Heart right ventricle (tissue), 16 donors: ENCODE results near the gene PELI2. TPM values are rescaled to one million over a fixed set of nuclear protein-coding genes. Genes with fewer than 3 reads are reported as not detected.

Source experiments
- ATAC-seq, 8 donors: fragments of 200-7000 bp; cut with Tn5 transposase; one replicate each; pipeline ENCODE4 v1.9.1; 2020; ENCODE audit warnings: mild to moderate bottlenecking in 8 of 8, moderate library complexity in 8 of 8, moderate number of reproducible peaks in 1 of 8
- DNase-seq, 2 donors: peaks; one replicate each; pipeline ENCODE4 v3.0.0-alpha.2; 2020
- H3K27ac ChIP-seq, 10 donors: fragments of 200-600 bp; sonication (generic) in 2 of 10; one replicate each; pipeline versions ENCODE4 v1.5.0 to v1.8.0; 2020 to 2022; ENCODE audit warnings: mild to moderate bottlenecking in 3 of 10
- H3K27me3 ChIP-seq, 7 donors: fragments of 200-600 bp; one replicate each; pipeline ENCODE4 v1.8.0; 2021 to 2022; ENCODE audit warnings: mild to moderate bottlenecking in 2 of 7
- H3K36me3 ChIP-seq, 9 donors: fragments of 200-600 bp; sonication (generic) in 1 of 9; one replicate each; pipeline versions ENCODE4 v1.5.0 to v1.8.0; 2020 to 2022; ENCODE audit warnings: mild to moderate bottlenecking in 2 of 9
- H3K4me1 ChIP-seq, 9 donors: fragments of 200-600 bp; sonication (generic) in 1 of 9; one replicate each; pipeline versions ENCODE4 v1.5.0 to v1.8.0; 2020 to 2022; ENCODE audit warnings: mild to moderate bottlenecking in 4 of 9
- H3K4me3 ChIP-seq, 10 donors: fragments of 200-600 bp; sonication (generic) in 2 of 10; one replicate each; pipeline versions ENCODE4 v1.5.0 to v1.8.0; 2020 to 2022; ENCODE audit warnings: mild to moderate bottlenecking in 7 of 10, moderate library complexity in 2 of 10
- H3K9me3 ChIP-seq, 11 donors: fragments of 200-600 bp in 10 of 11; sonication (generic) in 2 of 11; one replicate each; pipeline versions ENCODE4 v1.5.0 to v1.8.0; 2013 to 2022; ENCODE audit warnings: mild to moderate bottlenecking in 2 of 11, control low read depth in 1 of 11, moderate library complexity in 1 of 11
- CTCF ChIP-seq, 9 donors: fragments of 200-600 bp; sonication (generic) in 2 of 9; IDR thresholded peaks; one replicate each; pipeline versions ENCODE4 v1.5.0 to v1.8.0; 2021 to 2022; ENCODE audit warnings: antibody characterized with exemption in 9 of 9, mild to moderate bottlenecking in 5 of 9, moderate library complexity in 1 of 9
- WGBS, 2 donors: extraction: QIAGEN DNeasy Blood & Tissue Kit; methylation state at CpG; one replicate each; pipeline ENCODE4 v1.1.7; 2013; ENCODE audit warnings: inconsistent platforms in 1 of 2; 5-methylcytosine and 5-hydroxymethylcytosine counted together
- intact Hi-C, 10 donors: fragments of 100-400 bp; cut with DNase I; formaldehyde crosslinking; loops; one replicate each; pipeline versions ENCODE4 v1.11.1 to v1.14.2; 2022
- polyA plus RNA-seq, 2 donors: library from polyadenylated mRNA; stranded (reverse); fragments of 200-250 nt; gene quantifications; one replicate each; pipeline ENCODE4 v1.2.3, GENCODE V29; 2013
- total RNA-seq, 10 donors: library from RNA; stranded (reverse); fragmentation: NEBNext Ultra II Directional in 3 of 10; extraction: Animal tissue kit (Norgen Biotek cat#: 25700) in 3 of 10; gene quantifications; one replicate each; pipeline versions ENCODE4 v1.2.1 to v1.2.4, GENCODE V29; 2021 to 2023
- donor health status: Arrhythmogenic right ventricular cardiomyopathy.
- donor health status: ischemic (EF 13 %, LVEDD 7.1; RV severe dilation, severe dysfunction).
- donor health status: healthy with polysubstance abuse.
- donor health status: DM: no; HTN: yes; CAD: no.
- donor health status: DM: no; HTN: no; CAD: no.
- donor health status: ischemic (EF 25% LVEDD 6.9; RV normal size, moderate dysfunction).
- donor health status: ischemic (EF 25% LVEDD 5.7; RV mildly dilated, moderate dysfunction).
- donor health status: healthy.
- donor health status: DM: yes; HTN: yes; CAD: no.
- donor health status: Ischemic cardiomyopathy.
- donor health status: ischemic (EF 35%, LVEDD 5.7; RV mildly dilated, moderate dysfunction).
- donor health status: nonischemic (EF 11% LVEDD 7.7; RV severe dilation, severe dysfunction).
- donor health status: DM: yes; HTN: yes; CAD: no.
- donor health status: PGD.
- donor health status: ischemic (EF 29% LVEDD 5.4; RV normal size, mild dysfunction).
- donor health status: nonischemic (EF 23%, LVEDD 6.1; RV moderate dilation, normal function).

The PELI2 gene
- total and polyA plus RNA-seq, 12 donors = 0.87 to 4.9 (median 2.0) TPM

GRCh38 chr14:56205881-56206280, 87.7 kb downstream of the PELI2 start:
- no peak for ATAC-seq
- Histone ChIP-seq H3K4me1 (peaks cover 0 to 17% (median 0%) of the 10 kb centered on the region in 9 donors), H3K36me3 (no peaks in the 10 kb centered on the region), H3K27ac (no peak overlapping the region), H3K27me3 (no peaks in the 10 kb centered on the region), H3K4me3 (no peak overlapping the region), H3K9me3 (no peaks in the 10 kb centered on the region)
- no peak for DNase-seq
- no peak for TF ChIP-seq CTCF (IDR thresholded peaks at IDR 0.05)
- intact Hi-C loops = no loop called here
- 59 to 61% methylated on average over 2 of the region's 2 CpGs for WGBS, 2 donors

GRCh38 chr14:56206596-56206995, 88.4 kb downstream of the PELI2 start:
- H3K36me3 ChIP-seq = no peaks in the 10 kb centered on the region
- H3K4me3 ChIP-seq = no peak overlapping the region
- no peak for TF ChIP-seq CTCF (IDR thresholded peaks at IDR 0.05)
- no peaks in the 10 kb centered on the region for H3K9me3 ChIP-seq
- DNase-seq = no peak
- 34 to 49% methylated on average over 2 of the region's 2 CpGs for WGBS, 2 donors
- no peaks in the 10 kb centered on the region for H3K27me3 ChIP-seq
- no peak for ATAC-seq
- intact Hi-C loops = no loop called here
- H3K27ac ChIP-seq = no peak overlapping the region
- peaks cover 0 to 24% (median 0%) of the 10 kb centered on the region in 9 donors for H3K4me1 ChIP-seq

- DNase-seq = no peak
- H3K9me3 ChIP-seq = no peaks in the 10 kb centered on the region
- intact Hi-C loops = no loop called here
Measured at GRCh38 chr14:56207626-56208292, 89.5 kb downstream of the PELI2 start.

GRCh38 chr14:56208520-56208919, 90.3 kb downstream of the PELI2 start:
- Histone ChIP-seq H3K4me1 (peaks cover 0 to 28% (median 0%) of the 10 kb centered on the region in 9 donors), H3K4me3 (no peak overlapping the region), H3K27me3 (no peaks in the 10 kb centered on the region), H3K9me3 (no peaks in the 10 kb centered on the region), H3K36me3 (no peaks in the 10 kb centered on the region), H3K27ac (no peak overlapping the region)
- WGBS, 2 donors = 77 to 79% methylated on average over 3 of the region's 3 CpGs
- no peak for TF ChIP-seq CTCF (IDR thresholded peaks at IDR 0.05)
- intact Hi-C loops = no loop called here
- DNase-seq (no peak), ATAC-seq (no peak)

More at GRCh38 chr14:56207626-56208292, 89.5 kb downstream of the PELI2 start:
- Histone ChIP-seq H3K27me3 (no peaks in the 10 kb centered on the region), H3K4me3 (no peak overlapping the region), H3K27ac (no peak overlapping the region), H3K4me1 (peaks cover 0 to 28% (median 0%) of the 10 kb centered on the region in 9 donors), H3K36me3 (no peaks in the 10 kb centered on the region)
- 61 to 69% methylated on average over 3 of the region's 3 CpGs for WGBS, 2 donors
- no peak for ATAC-seq
- TF ChIP-seq CTCF (IDR thresholded peaks at IDR 0.05) = no peak
